HEK293 (cell line): ENCODE data around the gene ZFR2.

Experiments used
- CTCF ChIA-PET: fragments of 350-600 bp; formaldehyde crosslinking; extraction: SDS; loops from one replicate; lab custom pipeline; 2021; ENCODE audit warnings: antibody characterized with exemption; lab: Yijun Ruan, JAX
- POLR2A ChIA-PET: fragments of 300-600 bp; formaldehyde crosslinking; extraction: SDS; loops from one replicate; lab custom pipeline; 2020; ENCODE audit warnings: antibody characterized with exemption, inconsistent platforms; lab: Yijun Ruan, JAX
- H3K27ac ChIP-seq: fragments of 200-500 bp; sonication (Bioruptor generic); 2 replicates; pipeline ENCODE4 v1.5.1; 2014; ENCODE audit warnings: low read depth, low read length, control low read depth, inconsistent platforms; ENCODE audit errors: extremely low read depth
- H3K36me3 ChIP-seq, 2 experiments: fragments of 200-500 bp in 1 of 2; sonication (Bioruptor generic) in 1 of 2; 1 replicate in 1 of 2; 2 replicates in 1 of 2; pipeline ENCODE4 v1.5.1; 2014 to 2017; ENCODE audit warnings: inconsistent platforms in 2 of 2, low read length in 2 of 2; ENCODE audit not compliant: control insufficient read depth in 2 of 2, insufficient read depth in 1 of 2
- H3K4me1 ChIP-seq: fragments of 200-500 bp; sonication (Bioruptor generic); 2 replicates; pipeline ENCODE4 v1.5.1; 2014; ENCODE audit warnings: mild to moderate bottlenecking, low read length, inconsistent platforms; ENCODE audit not compliant: control insufficient read depth, insufficient read depth
- H3K4me3 ChIP-seq: 2 replicates; pipeline ENCODE4 v1.5.1; 2011; ENCODE audit warnings: low read depth, mild to moderate bottlenecking, control low read depth, low read length, moderate library complexity
- H3K9me3 ChIP-seq: fragments of 200-500 bp; sonication (Bioruptor generic); 2 replicates; pipeline ENCODE4 v1.5.1; 2014; ENCODE audit warnings: low read depth, low read length, inconsistent platforms; ENCODE audit not compliant: control insufficient read depth, insufficient read depth
- BCL11A ChIP-seq: fragments of 450-650 bp; formaldehyde crosslinking; IDR thresholded peaks from 2 replicates; pipeline ENCODE4 v1.5.1; 2016; ENCODE audit warnings: low read depth, missing biosample characterization, missing genetic modification characterization
- PRDM1 ChIP-seq: fragments of 450-650 bp; formaldehyde crosslinking; IDR thresholded peaks from 2 replicates; pipeline ENCODE4; 2016; ENCODE audit warnings: missing biosample characterization, missing genetic modification characterization
- RBAK ChIP-seq: fragments of 450-650 bp; formaldehyde crosslinking; IDR thresholded peaks from 2 replicates; pipeline ENCODE4 v1.5.1; 2016; ENCODE audit warnings: missing biosample characterization, missing genetic modification characterization
- SETDB1 ChIP-seq: IDR thresholded peaks from one replicate; pipeline ENCODE4 v1.6.1; 2017; ENCODE audit warnings: mild to moderate bottlenecking, low read length, moderate library complexity, mixed read lengths; ENCODE audit not compliant: insufficient read length
- TRIM28 ChIP-seq: IDR thresholded peaks from 2 replicates; pipeline ENCODE4 v1.6.1; 2011; ENCODE audit warnings: low read length, control low read depth, borderline replicate concordance
- ZNF133 ChIP-seq: fragments of 450-650 bp; formaldehyde crosslinking; IDR thresholded peaks from 2 replicates; pipeline ENCODE4 v1.5.1; 2016; ENCODE audit warnings: missing biosample characterization, missing genetic modification characterization
- ZNF155 ChIP-seq: fragments of 450-650 bp; formaldehyde crosslinking; IDR thresholded peaks from 2 replicates; pipeline ENCODE4 v1.5.1; 2016; ENCODE audit warnings: missing biosample characterization, missing genetic modification characterization
- ZNF202 ChIP-seq: fragments of 450-650 bp; formaldehyde crosslinking; IDR thresholded peaks from 2 replicates; pipeline ENCODE4 v1.5.1; 2016; ENCODE audit warnings: missing biosample characterization, missing genetic modification characterization, borderline replicate concordance
- ZNF341 ChIP-seq: fragments of 450-650 bp; formaldehyde crosslinking; IDR thresholded peaks from 2 replicates; pipeline ENCODE4; 2016; ENCODE audit warnings: low read depth, missing biosample characterization, missing genetic modification characterization
- ZNF561 ChIP-seq: fragments of 450-650 bp; IDR thresholded peaks from 2 replicates; pipeline ENCODE4 v1.5.1; 2018; ENCODE audit warnings: missing biosample characterization, missing genetic modification characterization, borderline replicate concordance
- TF ChIP-seq, protein P1 (sequence below): fragments of 450-650 bp; formaldehyde crosslinking; IDR thresholded peaks from 2 replicates; pipeline ENCODE4 v1.5.1; 2016; ENCODE audit warnings: missing biosample characterization, missing genetic modification characterization, low read depth
- TF ChIP-seq, protein P2 (sequence below): fragments of 450-650 bp; formaldehyde crosslinking; IDR thresholded peaks from 2 replicates; pipeline ENCODE4 v1.5.1; 2016; ENCODE audit warnings: missing biosample characterization, missing genetic modification characterization
- TF ChIP-seq, protein P3 (sequence below): fragments of 450-650 bp; formaldehyde crosslinking; IDR thresholded peaks from 2 replicates; pipeline ENCODE4 v1.5.1; 2016; ENCODE audit warnings: missing biosample characterization, missing genetic modification characterization
- TF ChIP-seq, protein P4 (sequence below): fragments of 450-650 bp; formaldehyde crosslinking; IDR thresholded peaks from 2 replicates; pipeline ENCODE4 v1.5.1; 2016; ENCODE audit warnings: missing biosample characterization, missing genetic modification characterization
- TF ChIP-seq, protein P5 (sequence below): fragments of 450-650 bp; formaldehyde crosslinking; IDR thresholded peaks from 2 replicates; pipeline ENCODE4 v1.5.0; 2017; ENCODE audit warnings: missing biosample characterization, missing genetic modification characterization, borderline replicate concordance

The ZFR2 gene

DNA sequence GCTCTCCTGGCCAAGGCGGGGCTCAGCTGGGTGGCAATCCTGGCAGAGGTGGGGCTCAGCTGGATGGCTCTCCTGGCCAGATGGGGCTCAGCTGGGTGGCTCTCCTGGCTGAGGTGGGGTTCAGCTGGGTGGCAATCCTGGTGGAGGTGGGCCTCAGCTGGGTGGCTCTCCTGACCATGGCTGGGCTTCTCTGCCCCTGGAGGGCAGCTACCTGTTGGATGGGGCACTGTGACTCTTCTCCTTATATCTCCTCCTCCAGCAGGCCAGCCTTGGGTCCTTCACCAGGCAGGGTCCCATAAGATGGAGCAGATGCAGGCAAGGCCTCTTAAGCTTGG, 16.7 kb downstream of the ZFR2 start:
- CTCF ChIA-PET, result interaction anchor here (0.8 to 2.6 kb wide), 8 partner anchors 8 to 288 kb away, joined by 3 to 11 read pairs (median 5); no protein-coding TSS in a partner anchor
- Histone ChIP-seq H3K27ac (no peak overlapping the region), H3K36me3 (no peaks in the 10 kb centered on the region), H3K4me1 (no peaks in the 10 kb centered on the region), H3K4me3 (no peak overlapping the region), H3K9me3 (no peaks in the 10 kb centered on the region)
- no peak for TF ChIP-seq ZNF341
- TF ChIP-seq SETDB1, result peak; percentile 95
- peak; percentile 99; the same call in 1 of the 2 replicates for TF ChIP-seq TRIM28
- POLR2A ChIA-PET, result interaction anchor here (0.5 to 1.6 kb wide), 4 partner anchors 9 to 134 kb away, joined by 3 to 13 read pairs (median 6); partner anchors contain the start of genes DAPK3 and EEF2

DNA sequence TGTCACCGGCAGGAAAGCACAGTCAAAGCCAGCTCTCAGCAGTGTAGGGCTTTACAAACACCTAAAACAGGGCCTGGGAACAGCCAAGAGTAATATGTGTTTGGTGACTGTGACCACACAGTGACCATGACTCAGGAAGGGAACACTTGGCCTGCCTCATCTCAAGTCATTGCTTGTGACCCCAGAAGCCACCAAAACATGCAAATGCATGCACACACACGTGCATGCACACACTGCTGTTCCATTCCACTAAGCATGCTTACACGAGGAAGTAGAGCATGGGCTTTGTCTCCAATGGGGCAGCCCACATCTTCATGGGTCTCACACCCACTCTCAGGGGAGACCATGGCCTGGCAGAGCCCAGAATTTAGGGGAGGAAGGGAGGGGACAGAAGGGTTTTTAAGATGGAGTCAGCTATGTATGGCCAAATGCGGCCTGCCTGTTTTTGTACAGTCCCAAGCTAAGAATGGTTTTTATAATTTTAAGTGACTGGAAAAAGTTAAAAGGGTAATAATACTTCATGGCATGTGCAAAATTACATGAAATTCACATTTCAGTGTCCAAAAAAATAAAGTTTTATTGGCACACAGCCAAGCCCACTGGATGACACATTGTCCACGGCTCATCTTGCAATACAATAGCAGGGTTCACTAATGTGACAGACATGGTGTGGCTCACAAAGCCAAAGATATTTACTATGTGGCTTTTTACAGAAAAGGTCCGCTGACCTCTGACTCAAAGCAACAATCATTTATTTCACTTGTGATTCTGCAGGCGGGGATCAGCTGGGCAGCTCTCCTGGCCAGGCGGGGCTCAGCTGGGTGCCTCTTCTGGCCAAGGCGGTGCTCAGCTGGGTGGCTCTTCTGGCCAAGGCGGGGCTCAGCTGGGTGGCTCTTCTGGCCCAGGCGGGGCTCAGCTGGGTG, 17.3 kb downstream of the ZFR2 start:
- H3K36me3 ChIP-seq, result no peaks in the 10 kb centered on the region
- no peaks in the 10 kb centered on the region for H3K9me3 ChIP-seq
- H3K4me3 ChIP-seq, result no peak overlapping the region
- ChIA-PET POLR2A (interaction anchor here (1.6 kb wide), 1 partner anchor 134 kb away, joined by 6 read pairs; the partner anchor contains the start of gene EEF2), CTCF (interaction anchor here (0.8 to 2.6 kb wide), 5 partner anchors 11 to 136 kb away, joined by 3 to 11 read pairs (median 7); no protein-coding TSS in a partner anchor)
- no peak overlapping the region for H3K27ac ChIP-seq
- TF ChIP-seq SETDB1 (peak; percentile 98), TRIM28 (peak; percentile 100; the same call in 1 of the 2 replicates), PRDM1 (tag by site-specific recombination) (no peak), RBAK (tag by site-specific recombination) (no peak), ZNF202 (tag by site-specific recombination) (no peak), ZNF155 (tag by site-specific recombination) (no peak)
- TF ChIP-seq, all 188 proteins: peak for 2
- no peaks in the 10 kb centered on the region for H3K4me1 ChIP-seq

DNA sequence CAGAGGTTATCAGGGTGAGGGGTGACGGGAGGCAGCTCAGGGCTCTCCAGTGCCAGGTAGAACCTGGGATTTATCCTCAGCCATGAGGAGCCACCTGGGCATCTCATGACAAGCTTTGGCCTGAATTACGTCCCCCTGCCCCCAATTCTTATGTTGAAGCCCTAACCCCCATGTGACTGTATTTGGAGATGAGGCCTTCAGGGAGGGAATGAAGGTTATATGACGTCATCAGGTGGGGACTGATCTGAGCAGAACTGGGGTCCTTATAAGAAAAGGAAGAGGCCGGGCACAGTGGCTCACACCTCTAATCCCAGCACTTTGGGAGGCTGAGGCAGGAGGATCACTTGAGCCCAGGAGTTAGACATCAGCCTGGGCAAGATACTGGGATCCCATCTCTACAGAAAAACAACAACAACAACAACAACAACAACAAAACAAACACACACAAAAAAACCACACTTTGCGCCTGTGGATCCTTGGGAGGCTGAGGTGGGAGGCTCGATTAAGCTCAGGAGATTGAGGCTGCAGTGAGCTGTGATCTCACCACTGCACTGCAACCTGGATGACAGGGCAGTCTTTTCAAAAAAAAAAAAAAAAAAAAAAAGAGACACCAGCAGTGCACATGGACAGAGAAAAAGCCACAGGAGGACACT, 18.4 kb downstream of the ZFR2 start:
- Histone ChIP-seq H3K36me3 (no peaks in the 10 kb centered on the region), H3K4me3 (no peak overlapping the region), H3K4me1 (no peaks in the 10 kb centered on the region), H3K9me3 (no peaks in the 10 kb centered on the region), H3K27ac (no peak overlapping the region)
- ChIA-PET POLR2A (no interaction called here), CTCF (interaction anchor here (0.8 kb wide), 1 partner anchor 68 kb away, joined by 3 read pairs; no protein-coding TSS in a partner anchor)
- TF ChIP-seq PRDM1 (tag by site-specific recombination) (no peak), BCL11A (tag by site-specific recombination) (no peak)
- TF ChIP-seq, protein P1, sequence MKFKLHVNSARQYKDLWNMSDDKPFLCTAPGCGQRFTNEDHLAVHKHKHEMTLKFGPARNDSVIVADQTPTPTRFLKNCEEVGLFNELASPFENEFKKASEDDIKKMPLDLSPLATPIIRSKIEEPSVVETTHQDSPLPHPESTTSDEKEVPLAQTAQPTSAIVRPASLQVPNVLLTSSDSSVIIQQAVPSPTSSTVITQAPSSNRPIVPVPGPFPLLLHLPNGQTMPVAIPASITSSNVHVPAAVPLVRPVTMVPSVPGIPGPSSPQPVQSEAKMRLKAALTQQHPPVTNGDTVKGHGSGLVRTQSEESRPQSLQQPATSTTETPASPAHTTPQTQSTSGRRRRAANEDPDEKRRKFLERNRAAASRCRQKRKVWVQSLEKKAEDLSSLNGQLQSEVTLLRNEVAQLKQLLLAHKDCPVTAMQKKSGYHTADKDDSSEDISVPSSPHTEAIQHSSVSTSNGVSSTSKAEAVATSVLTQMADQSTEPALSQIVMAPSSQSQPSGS, result peak; percentile 51; the same call in 1 of the 2 replicates
- TF ChIP-seq, protein P2, sequence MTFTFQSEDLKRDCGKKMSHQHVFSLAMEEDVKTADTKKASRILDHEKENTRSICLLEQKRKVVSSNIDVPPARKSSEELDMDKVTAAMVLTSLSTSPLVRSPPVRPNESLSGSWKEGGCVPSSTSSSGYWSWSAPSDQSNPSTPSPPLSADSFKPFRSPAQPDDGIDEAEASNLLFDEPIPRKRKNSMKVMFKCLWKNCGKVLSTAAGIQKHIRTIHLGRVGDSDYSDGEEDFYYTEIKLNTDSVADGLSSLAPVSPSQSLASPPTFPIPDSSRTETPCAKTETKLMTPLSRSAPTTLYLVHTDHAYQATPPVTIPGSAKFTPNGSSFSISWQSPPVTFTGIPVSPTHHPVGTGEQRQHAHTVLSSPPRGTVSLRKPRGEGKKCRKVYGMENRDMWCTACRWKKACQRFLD, result no peak

DNA sequence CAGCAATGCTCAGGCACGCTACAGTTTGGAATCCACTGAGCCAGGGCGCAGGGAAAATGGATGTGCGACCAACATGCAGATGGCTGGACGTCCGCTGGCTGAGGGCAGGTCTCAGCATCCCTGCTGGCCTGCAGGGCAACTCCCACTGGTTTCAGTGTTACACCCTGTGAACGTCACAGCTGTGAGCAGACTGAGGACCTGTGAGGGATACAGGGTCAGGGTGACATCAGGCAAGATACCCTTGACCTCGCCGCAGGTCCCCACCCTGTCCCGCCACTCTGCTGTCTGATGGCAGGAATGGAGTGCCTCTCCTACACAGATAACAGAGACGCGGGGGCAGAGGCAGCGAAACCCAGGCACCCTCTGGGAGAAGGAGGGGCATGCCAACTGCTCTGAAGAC, 19.1 kb downstream of the ZFR2 start:
- ChIA-PET POLR2A (no interaction called here), CTCF (interaction anchor here (0.8 to 2.2 kb wide), 2 partner anchors 27 to 68 kb away, joined by 3 to 13 read pairs; no protein-coding TSS in a partner anchor)
- no peaks in the 10 kb centered on the region for H3K9me3 ChIP-seq
- no peaks in the 10 kb centered on the region for H3K4me1 ChIP-seq
- H3K36me3 ChIP-seq, result no peaks in the 10 kb centered on the region
- H3K27ac ChIP-seq, result no peak overlapping the region
- no peak overlapping the region for H3K4me3 ChIP-seq
- TF ChIP-seq, protein P3, sequence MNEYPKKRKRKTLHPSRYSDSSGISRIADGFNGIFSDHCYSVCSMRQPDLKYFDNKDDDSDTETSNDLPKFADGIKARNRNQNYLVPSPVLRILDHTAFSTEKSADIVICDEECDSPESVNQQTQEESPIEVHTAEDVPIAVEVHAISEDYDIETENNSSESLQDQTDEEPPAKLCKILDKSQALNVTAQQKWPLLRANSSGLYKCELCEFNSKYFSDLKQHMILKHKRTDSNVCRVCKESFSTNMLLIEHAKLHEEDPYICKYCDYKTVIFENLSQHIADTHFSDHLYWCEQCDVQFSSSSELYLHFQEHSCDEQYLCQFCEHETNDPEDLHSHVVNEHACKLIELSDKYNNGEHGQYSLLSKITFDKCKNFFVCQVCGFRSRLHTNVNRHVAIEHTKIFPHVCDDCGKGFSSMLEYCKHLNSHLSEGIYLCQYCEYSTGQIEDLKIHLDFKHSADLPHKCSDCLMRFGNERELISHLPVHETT (tag by site-specific recombination), result no peak
- TF ChIP-seq, protein P4, sequence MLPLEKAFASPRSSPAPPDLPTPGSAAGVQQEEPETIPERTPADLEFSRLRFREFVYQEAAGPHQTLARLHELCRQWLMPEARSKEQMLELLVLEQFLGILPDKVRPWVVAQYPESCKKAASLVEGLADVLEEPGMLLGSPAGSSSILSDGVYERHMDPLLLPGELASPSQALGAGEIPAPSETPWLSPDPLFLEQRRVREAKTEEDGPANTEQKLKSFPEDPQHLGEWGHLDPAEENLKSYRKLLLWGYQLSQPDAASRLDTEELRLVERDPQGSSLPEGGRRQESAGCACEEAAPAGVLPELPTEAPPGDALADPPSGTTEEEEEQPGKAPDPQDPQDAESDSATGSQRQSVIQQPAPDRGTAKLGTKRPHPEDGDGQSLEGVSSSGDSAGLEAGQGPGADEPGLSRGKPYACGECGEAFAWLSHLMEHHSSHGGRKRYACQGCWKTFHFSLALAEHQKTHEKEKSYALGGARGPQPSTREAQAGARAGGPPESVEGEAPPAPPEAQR (tag by site-specific recombination), result no peak
- TF ChIP-seq, protein P5, sequence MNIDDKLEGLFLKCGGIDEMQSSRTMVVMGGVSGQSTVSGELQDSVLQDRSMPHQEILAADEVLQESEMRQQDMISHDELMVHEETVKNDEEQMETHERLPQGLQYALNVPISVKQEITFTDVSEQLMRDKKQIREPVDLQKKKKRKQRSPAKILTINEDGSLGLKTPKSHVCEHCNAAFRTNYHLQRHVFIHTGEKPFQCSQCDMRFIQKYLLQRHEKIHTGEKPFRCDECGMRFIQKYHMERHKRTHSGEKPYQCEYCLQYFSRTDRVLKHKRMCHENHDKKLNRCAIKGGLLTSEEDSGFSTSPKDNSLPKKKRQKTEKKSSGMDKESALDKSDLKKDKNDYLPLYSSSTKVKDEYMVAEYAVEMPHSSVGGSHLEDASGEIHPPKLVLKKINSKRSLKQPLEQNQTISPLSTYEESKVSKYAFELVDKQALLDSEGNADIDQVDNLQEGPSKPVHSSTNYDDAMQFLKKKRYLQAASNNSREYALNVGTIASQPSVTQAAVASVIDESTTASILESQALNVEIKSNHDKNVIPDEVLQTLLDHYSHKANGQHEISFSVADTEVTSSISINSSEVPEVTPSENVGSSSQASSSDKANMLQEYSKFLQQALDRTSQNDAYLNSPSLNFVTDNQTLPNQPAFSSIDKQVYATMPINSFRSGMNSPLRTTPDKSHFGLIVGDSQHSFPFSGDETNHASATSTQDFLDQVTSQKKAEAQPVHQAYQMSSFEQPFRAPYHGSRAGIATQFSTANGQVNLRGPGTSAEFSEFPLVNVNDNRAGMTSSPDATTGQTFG, result no peak
- TF ChIP-seq ZNF561 (tag by site-specific recombination) (no peak), ZNF133 (tag by site-specific recombination) (no peak)
